Measurements from ENCODE around the gene GRM5. TPM values are rescaled to one million over a fixed set of nuclear protein-coding genes. Genes with fewer than 3 reads are reported as not detected.
A peak's percentile ranks its signal among the peaks of the same experiment; 100 is the strongest.

Gene GRM5
- total RNA-seq, 3 donors from 2014 or later: not detected

DNA sequence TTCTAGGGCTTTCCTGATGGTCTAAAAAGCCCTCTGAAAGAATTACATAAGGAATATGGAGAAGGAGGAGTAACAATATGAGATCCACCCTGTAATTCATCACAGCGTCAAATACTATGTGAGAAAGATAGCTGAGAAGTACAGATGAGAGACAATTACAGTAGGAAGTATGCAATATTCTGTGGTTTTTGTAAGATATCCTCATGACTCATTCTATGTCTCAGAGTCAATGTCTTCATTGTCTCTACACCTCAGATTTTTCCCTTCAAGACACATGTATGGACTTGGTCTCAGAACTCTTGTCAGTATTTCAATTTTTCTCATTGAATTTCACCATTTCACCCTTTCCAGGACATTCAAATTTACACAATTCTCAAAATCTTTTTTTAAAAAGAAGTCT lies 385.0 kb downstream of the GRM5 start:
- ATAC-seq (no peak), DNase-seq (no peak)
- Histone ChIP-seq H3K9me3 (peaks cover 6% of the 10 kb centered on the region), H3K4me1 (ENCODE audit: low read depth) (no peaks in the 10 kb centered on the region), H3K4me3 (no peak overlapping the region), H3K36me3 (ENCODE audit: low read depth) (no peaks in the 10 kb centered on the region)
- TF ChIP-seq, protein P1, sequence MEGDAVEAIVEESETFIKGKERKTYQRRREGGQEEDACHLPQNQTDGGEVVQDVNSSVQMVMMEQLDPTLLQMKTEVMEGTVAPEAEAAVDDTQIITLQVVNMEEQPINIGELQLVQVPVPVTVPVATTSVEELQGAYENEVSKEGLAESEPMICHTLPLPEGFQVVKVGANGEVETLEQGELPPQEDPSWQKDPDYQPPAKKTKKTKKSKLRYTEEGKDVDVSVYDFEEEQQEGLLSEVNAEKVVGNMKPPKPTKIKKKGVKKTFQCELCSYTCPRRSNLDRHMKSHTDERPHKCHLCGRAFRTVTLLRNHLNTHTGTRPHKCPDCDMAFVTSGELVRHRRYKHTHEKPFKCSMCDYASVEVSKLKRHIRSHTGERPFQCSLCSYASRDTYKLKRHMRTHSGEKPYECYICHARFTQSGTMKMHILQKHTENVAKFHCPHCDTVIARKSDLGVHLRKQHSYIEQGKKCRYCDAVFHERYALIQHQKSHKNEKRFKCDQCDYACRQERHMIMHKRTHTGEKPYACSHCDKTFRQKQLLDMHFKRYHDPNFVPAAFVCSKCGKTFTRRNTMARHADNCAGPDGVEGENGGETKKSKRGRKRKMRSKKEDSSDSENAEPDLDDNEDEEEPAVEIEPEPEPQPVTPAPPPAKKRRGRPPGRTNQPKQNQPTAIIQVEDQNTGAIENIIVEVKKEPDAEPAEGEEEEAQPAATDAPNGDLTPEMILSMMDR (IDR thresholded peaks at IDR 0.05): no peak
- intact Hi-C loops (cut with DNase I, micrococcal nuclease): no loop called here

DNA sequence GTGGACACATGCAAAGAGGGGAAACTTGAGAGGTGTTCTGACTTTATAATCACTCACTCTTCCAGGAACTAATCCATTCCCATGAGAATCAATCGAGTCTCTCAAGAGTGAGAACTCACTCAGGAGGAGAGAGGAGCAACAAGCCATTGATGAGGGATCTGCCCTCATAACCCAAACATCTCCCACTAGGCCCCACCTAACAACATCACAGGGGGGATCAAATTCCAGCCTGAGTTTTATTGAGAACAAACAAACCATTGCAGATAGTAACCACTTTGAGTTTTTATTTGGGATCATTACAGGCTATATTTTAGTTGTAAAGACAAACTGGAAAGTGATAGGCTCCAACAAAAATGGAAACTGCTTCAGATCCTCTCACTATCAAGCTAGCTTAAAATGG lies 399.4 kb downstream of the GRM5 start:
- TF ChIP-seq, protein P1 (IDR thresholded peaks at IDR 0.05): no peak
- Histone ChIP-seq H3K36me3 (ENCODE audit: low read depth) (no peaks in the 10 kb centered on the region), H3K4me1 (ENCODE audit: low read depth) (peaks cover 5% of the 10 kb centered on the region), H3K9me3 (no peaks in the 10 kb centered on the region), H3K4me3 (no peak overlapping the region)
- peak; percentile 98 for ATAC-seq
- intact Hi-C loops (cut with DNase I, micrococcal nuclease): no loop called here
- DNase-seq: peak in 1 of 3 donors; percentile 68

DNA sequence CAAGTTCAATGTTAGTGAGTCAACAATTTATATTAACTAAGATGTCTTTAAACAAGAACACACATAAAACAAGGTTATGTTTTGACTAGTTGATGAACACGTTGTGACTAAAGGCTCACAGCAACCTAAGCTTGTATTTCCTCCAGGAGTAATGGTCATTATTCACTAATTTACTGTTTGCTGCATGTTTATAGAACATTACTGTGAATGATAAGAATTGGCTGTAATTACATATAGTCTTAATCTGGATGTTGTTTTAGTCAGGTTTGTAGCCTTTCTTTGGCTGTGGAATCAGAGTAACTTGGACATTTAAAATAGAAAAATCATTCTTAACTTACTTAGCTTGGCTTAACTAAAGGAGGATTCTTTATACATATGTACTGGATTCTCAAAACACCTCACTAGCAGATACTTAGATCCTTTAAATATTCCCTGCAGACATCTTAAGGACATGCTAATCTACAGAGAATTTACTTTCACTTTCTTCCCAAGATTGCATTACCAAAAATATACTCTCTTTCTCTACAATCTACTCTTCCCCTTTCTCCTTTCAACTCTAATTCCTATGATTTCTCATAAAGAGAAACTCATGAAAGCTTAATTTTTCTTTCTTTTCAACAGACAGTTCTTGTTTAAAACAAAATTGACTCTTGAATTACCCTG lies 408.6 kb downstream of the GRM5 start:
- intact Hi-C loops (cut with DNase I, micrococcal nuclease): no loop called here
- ATAC-seq: no peak
- TF ChIP-seq, protein P1 (IDR thresholded peaks at IDR 0.05): no peak

DNA sequence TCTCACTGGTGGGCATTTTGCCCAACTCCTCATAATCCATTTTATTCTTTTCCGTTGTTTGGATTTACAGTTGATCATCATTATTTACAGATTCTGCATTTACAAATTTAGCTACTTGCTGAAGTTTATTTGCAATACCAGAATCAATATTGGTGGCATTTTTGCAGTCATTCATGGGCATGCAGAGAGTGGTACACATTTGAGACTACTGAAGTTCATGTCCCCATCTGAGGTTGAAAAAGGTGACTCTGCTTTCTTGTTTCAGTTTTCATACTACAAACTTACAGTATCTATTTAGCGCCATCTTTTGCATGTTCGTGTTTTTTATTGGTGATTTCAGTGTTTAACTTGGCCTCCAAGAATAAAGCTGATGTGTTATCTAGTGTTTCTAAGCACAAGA lies 409.5 kb downstream of the GRM5 start:
- no peak overlapping the region for H3K4me3 ChIP-seq
- H3K36me3 ChIP-seq (ENCODE audit: low read depth): no peaks in the 10 kb centered on the region
- ATAC-seq (no peak), DNase-seq (no peak)
- intact Hi-C loops (cut with DNase I, micrococcal nuclease): no loop called here
- TF ChIP-seq, protein P1 (IDR thresholded peaks at IDR 0.05): no peak
- no peaks in the 10 kb centered on the region for H3K9me3 ChIP-seq
- H3K4me1 ChIP-seq (ENCODE audit: low read depth): no peaks in the 10 kb centered on the region

More for the DNA sequence above, 408.6 kb downstream of the GRM5 start:
- Histone ChIP-seq H3K4me1 (ENCODE audit: low read depth) (no peaks in the 10 kb centered on the region), H3K4me3 (no peak overlapping the region), H3K36me3 (ENCODE audit: low read depth) (no peaks in the 10 kb centered on the region), H3K9me3 (no peaks in the 10 kb centered on the region)
- DNase-seq: no peak

DNA sequence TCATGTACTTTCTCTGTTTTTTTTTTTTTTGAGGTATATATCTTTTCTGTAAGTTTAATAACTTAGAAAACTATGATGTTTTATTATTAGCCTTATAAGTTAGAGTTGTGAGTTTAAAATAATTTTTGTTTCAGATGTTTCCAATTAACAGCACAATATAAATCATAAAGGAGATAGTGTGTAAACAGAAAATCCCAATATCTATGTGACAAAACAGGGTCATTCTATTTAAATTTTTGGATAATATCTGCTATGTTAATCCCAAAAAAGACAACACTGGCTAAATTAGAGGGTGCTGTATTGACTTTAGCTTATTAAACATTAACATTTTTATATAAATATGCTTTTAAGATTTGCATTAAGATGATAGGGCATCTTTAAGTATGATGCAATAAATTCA lies 410.1 kb downstream of the GRM5 start:
- intact Hi-C loops (cut with DNase I, micrococcal nuclease): no loop called here
- Histone ChIP-seq H3K9me3 (no peaks in the 10 kb centered on the region), H3K4me1 (ENCODE audit: low read depth) (no peaks in the 10 kb centered on the region), H3K36me3 (ENCODE audit: low read depth) (no peaks in the 10 kb centered on the region), H3K4me3 (no peak overlapping the region)
- ATAC-seq (no peak), DNase-seq (no peak)
- TF ChIP-seq, protein P1 (IDR thresholded peaks at IDR 0.05): no peak

DNA sequence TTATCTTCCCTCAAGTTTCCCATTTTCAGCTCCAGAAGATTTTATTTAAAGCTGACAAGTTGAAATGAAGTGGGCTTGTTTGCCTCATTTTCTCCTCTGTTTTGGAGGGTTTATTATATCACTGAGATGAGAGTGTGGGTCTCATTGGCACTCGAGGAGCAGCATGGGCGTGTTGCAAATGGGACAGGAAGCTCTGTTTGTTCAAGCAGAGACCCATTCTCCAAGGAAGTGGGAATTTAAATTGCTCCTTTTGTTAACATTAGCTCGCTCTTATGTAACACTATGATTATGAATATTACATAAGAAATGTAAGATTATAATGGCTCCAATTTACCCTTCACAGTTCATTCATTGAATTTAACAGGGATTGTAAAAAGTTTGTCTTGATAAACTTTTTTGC lies 410.6 kb downstream of the GRM5 start:
- Histone ChIP-seq H3K4me3 (no peak overlapping the region), H3K4me1 (ENCODE audit: low read depth) (no peaks in the 10 kb centered on the region), H3K9me3 (no peaks in the 10 kb centered on the region), H3K36me3 (ENCODE audit: low read depth) (no peaks in the 10 kb centered on the region)
- TF ChIP-seq, protein P1 (IDR thresholded peaks at IDR 0.05): no peak
- DNase-seq (no peak), ATAC-seq (no peak)
- intact Hi-C loops (cut with DNase I, micrococcal nuclease): no loop called here
